Right lobe of liver (tissue), 4 donors: ENCODE measurements around the gene NBEA.

Experiments used
- CTCF ChIP-seq, 4 donors: fragments of 200-600 bp in 3 of 4; fragments of 450-650 bp in 1 of 4; IDR thresholded peaks; one replicate each; pipeline versions ENCODE4 v1.5.1 to v1.8.0; 2016 to 2022; ENCODE audit warnings: antibody characterized with exemption in 4 of 4, mild to moderate bottlenecking in 2 of 4
- POLR2A ChIP-seq: fragments of 450-650 bp; IDR thresholded peaks from one replicate; pipeline ENCODE4 v1.6.1; 2017; ENCODE audit warnings: antibody characterized with exemption, mild to moderate bottlenecking
- donor health status: DM: no; HTN: no; CAD: no.
- donor health status: DM: no; HTN: no; CAD: no.
- donor health status: DM: no; HTN: yes; CAD: no.

- TF ChIP-seq CTCF (IDR thresholded peaks at IDR 0.05), result no peak
- no peak for TF ChIP-seq POLR2A
Observed at GRCh38 chr13:35379663-35380062, 437.6 kb downstream of the NBEA start.
